ENCODE data around the gene RILPL2. TPM values are rescaled to one million over a fixed set of nuclear protein-coding genes. Genes with fewer than 3 reads are reported as not detected.
A peak's percentile ranks its signal among the peaks of the same experiment; 100 is the strongest.

The RILPL2 gene
- total and polyA plus RNA-seq, 8 donors, result 0.83 to 2.1 (median 1.3) TPM

GRCh38 chr12:123391546-123392343 lies 44.7 kb downstream of the RILPL2 start:
- WGBS, 2 donors, result 70 to 80% methylated on average over 8 of the region's 8 CpGs
- peaks cover 10 to 23% (median 20%) of the 10 kb centered on the region in 3 donors for H3K4me1 ChIP-seq
- no peaks in the 10 kb centered on the region for H3K9me3 ChIP-seq
- no peak for ATAC-seq
- H3K4me3 ChIP-seq, result no peak overlapping the region
- H3K27ac ChIP-seq, result no peak overlapping the region
- FAIRE-seq, result no peak
- no peak for TF ChIP-seq CTCF (IDR thresholded peaks at IDR 0.05)
- no peak for DNase-seq
- intact Hi-C loops (cut with DNase I), result no loop called here
- peaks cover 0 to 24% (median 3%) of the 10 kb centered on the region in 3 donors for H3K36me3 ChIP-seq
- H3K27me3 ChIP-seq, result no peaks in the 10 kb centered on the region

- WGBS, 2 donors, result 74 to 75% methylated on average over 23 of the region's 23 CpGs
- FAIRE-seq (no peak), DNase-seq (no peak), ATAC-seq (no peak)
- Histone ChIP-seq H3K4me3 (peak overlapping the region in 2 of 4 donors; percentile 68 to 72), H3K4me1 (peaks cover 2 to 15% (median 11%) of the 10 kb centered on the region in 3 donors), H3K36me3 (peaks cover 0 to 14% (median 3%) of the 10 kb centered on the region in 3 donors), H3K27ac (peak overlapping the region in 1 of 4 donors; percentile 68), H3K9me3 (no peaks in the 10 kb centered on the region), H3K27me3 (no peaks in the 10 kb centered on the region)
- intact Hi-C loops (cut with DNase I), result no loop called here
- no peak for TF ChIP-seq CTCF (IDR thresholded peaks at IDR 0.05)
Observed at GRCh38 chr12:123390498-123391426, 45.7 kb downstream of the RILPL2 start.

- Histone ChIP-seq H3K27me3 (no peaks in the 10 kb centered on the region), H3K4me3 (peak overlapping the region; percentile 40 to 72 (median 60)), H3K36me3 (peaks cover 0 to 12% (median 0%) of the 10 kb centered on the region in 3 donors), H3K4me1 (peaks cover 0 to 18% (median 8%) of the 10 kb centered on the region in 3 donors), H3K27ac (peak overlapping the region; percentile 16 to 68 (median 45)), H3K9me3 (no peaks in the 10 kb centered on the region)
- ATAC-seq (peak; percentile 51 to 70 (median 67)), FAIRE-seq (no peak), DNase-seq (peak in 5 of 6 donors; percentile 55 to 88 (median 64))
- intact Hi-C loops (cut with DNase I), result no loop called here
- no peak for TF ChIP-seq CTCF (IDR thresholded peaks at IDR 0.05)
- 2% methylated on average over 50 to 66 of the region's 66 CpGs for WGBS, 2 donors
Observed at GRCh38 chr12:123389560-123390351, 46.7 kb downstream of the RILPL2 start.

- no peak for TF ChIP-seq CTCF (IDR thresholded peaks at IDR 0.05)
- DNase-seq (peak in 1 of 6 donors; percentile 46), ATAC-seq (peak in 1 of 4 donors; percentile 2), FAIRE-seq (no peak)
- Histone ChIP-seq H3K27ac (peak overlapping the region in 3 of 4 donors; percentile 16 to 68 (median 51)), H3K27me3 (no peaks in the 10 kb centered on the region), H3K4me3 (peak overlapping the region; percentile 40 to 72 (median 60)), H3K4me1 (peaks cover 0 to 20% (median 8%) of the 10 kb centered on the region in 3 donors), H3K36me3 (peaks cover 0 to 6% (median 0%) of the 10 kb centered on the region in 3 donors), H3K9me3 (no peaks in the 10 kb centered on the region)
- intact Hi-C loops (cut with DNase I), result no loop called here
- WGBS, 2 donors, result 0 to 1% methylated on average over 2 to 100 of the region's 102 CpGs
Observed at GRCh38 chr12:123388951-123389559, 47.4 kb downstream of the RILPL2 start.
